AG09319 (cell line): ENCODE data around the gene SPON1.
A peak's percentile ranks its signal among the peaks of the same experiment; 100 is the strongest.

ENCODE experiments used
- DNase-seq: peaks from one replicate; pipeline ENCODE4 v3.0.0-alpha.2; 2010; ENCODE audit warnings: low read depth; ENCODE audit errors: extremely low read depth
- TF ChIP-seq, protein P1 (sequence below): IDR thresholded peaks from 2 replicates; pipeline ENCODE4 v1.5.1; 2011; ENCODE audit warnings: low read depth, mild to moderate bottlenecking, inconsistent platforms, low read length, moderate library complexity

Gene SPON1

DNA sequence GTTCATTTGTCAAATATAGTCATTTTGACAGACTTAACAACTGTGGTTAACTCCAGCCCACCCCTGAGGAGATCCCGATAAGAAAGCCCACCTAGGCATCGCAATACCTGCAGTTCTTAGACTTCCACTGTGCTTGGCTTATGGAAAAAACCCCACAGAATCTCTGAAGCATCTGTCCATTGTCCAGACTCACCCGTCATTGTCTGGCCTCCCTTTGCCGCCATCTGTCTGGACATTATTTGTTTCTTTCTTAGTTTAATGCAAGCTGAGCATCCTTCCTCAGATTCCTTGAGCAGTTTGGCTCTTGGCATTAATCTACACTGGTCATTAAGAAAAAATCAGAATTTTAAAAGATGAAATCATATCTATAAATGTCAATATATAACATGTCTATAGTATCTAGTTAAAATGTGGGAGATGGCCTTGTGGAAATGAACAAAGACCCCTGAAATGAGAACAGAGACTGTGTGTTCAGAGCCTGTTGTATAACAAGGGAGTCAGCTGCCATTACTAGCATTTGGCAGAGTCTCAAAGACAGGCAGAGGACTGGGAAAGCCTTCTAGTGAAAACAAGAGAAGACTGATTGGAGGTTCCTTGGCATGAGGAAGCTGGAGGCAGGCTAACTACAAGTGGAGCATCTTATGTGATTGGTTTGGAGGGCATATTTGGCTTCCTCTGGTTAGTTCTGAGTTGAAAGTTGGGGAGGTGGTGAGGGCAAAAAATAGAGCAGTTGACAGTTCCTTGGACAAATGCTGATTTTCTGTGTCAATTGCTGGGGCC, 80.4 kb downstream of the SPON1 start:
- no peak for DNase-seq

DNA sequence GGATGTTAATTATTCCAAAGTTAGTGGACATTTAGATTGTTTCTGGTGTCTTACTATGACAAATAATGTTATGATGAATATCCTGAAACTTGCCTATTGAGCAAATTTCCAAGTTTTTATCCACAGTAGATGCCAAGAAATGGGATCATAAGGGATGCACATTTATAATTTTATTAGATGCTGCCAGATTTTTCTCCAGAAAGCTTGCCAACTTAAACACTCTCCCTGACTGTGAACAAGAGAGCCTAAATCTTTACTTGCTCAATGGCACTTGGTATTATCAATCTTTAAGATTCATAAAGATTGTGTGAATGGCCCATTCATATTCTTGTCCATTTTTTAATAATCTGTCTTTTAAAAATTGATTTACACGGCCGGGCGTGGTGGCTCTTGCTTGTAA, 82.4 kb downstream of the SPON1 start:
- TF ChIP-seq, protein P1, sequence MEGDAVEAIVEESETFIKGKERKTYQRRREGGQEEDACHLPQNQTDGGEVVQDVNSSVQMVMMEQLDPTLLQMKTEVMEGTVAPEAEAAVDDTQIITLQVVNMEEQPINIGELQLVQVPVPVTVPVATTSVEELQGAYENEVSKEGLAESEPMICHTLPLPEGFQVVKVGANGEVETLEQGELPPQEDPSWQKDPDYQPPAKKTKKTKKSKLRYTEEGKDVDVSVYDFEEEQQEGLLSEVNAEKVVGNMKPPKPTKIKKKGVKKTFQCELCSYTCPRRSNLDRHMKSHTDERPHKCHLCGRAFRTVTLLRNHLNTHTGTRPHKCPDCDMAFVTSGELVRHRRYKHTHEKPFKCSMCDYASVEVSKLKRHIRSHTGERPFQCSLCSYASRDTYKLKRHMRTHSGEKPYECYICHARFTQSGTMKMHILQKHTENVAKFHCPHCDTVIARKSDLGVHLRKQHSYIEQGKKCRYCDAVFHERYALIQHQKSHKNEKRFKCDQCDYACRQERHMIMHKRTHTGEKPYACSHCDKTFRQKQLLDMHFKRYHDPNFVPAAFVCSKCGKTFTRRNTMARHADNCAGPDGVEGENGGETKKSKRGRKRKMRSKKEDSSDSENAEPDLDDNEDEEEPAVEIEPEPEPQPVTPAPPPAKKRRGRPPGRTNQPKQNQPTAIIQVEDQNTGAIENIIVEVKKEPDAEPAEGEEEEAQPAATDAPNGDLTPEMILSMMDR = no peak
- DNase-seq = no peak

More for the DNA sequence above, 80.4 kb downstream of the SPON1 start:
- TF ChIP-seq, protein P1 = no peak

DNA sequence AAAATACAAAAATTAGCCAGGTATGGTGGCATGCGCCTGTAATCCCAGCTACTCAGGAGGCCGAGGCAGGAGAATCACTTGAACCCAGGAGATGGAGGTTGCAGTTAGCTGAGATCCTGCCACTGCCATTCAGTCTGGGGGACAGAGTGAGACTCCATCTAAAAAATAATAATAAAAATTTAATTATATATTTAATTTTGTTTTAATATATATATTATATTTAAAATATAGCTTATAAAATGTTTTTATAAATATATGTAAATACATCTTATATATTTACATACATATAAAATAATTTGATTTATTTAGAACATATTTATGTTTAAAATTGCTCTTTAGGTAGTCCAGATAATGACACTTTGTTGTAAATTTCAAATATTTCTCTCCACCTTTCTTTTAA, 82.9 kb downstream of the SPON1 start:
- no peak for DNase-seq
- TF ChIP-seq, protein P1 = no peak

DNA sequence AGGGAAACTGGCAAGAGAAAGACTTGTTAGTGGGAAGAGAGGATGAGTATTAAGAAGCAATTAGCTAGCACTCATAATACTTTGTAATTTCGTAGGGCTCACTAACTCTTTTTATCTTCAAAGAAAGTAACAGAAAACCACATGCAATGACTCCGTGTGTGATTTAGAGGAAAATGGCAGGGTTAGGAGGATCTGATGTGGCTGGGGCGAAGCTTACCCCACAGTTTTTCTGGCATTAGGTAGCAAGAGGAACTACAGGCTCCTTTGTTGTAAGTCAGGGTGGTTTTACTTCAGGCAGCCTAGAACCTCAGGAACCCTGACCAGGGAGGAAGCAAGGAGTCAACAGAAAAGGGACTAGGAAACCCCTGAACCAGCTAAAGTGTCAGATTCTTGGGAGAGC, 89.7 kb downstream of the SPON1 start:
- TF ChIP-seq, protein P1 = no peak
- DNase-seq = no peak

DNA sequence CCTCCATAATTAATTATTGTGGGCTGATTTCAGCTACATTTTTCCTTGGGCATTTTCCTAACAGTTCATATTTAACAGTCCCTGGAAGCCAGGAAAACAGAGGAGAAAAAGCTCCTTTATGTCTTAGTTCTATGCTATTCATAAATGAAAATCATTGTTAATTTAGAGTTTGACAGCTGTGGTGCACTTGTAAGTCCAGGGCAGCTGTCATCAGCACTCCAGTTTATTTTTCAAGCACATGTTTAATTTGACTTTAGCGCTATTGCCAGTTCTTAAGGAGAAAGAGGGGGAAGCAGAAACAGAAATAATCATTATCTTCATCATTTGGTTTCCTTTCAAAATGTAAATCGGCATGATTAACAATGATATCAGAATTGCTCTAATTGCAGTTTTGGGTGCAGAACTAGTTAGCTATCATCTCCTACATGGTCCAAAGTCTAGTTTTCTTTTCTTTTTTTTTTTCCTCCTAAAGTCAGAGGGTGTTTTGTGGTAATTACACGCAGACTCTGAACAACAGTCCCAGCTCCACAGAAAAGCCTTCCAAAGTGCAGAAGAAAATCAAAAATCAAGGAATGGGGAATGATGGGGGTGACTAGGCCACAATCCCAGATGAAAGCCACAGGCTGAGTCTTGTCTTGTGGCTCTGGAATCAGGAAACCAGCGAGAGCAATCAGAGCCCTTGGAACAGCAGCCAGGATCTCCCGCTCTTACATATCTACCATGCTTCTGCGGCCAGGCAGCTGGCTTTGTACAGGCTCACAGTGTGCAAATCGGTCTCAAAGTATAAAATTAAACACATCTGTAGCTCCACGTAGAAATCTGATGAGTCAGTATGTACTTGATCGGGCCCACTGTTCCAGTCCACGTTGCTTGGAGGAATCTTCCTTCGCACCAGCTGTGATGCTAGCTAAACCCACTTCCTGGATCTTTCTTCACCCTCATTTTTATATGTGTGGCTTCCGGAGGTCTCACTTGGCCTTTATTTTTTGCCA, 91.9 kb downstream of the SPON1 start:
- TF ChIP-seq, protein P1 = no peak
- DNase-seq = peak; percentile 82

DNA sequence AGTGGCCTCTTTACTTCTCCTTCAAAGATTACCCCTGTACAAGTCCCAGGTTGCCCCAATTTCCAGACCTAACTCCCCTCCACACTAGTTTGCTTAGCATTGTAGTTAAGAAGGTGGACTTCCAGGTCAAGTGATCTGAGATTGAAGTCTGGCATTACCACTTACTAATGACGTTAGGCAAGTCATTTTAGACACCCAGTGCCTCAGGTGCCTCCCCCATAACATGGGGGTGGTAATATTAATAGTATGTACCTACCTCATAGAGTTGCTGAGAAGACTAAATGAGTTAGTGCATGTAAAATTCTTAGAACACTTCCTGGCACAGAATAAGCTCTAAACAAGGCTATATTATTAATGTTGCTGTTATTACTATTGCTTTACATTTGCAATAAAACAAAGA, 93.4 kb downstream of the SPON1 start:
- TF ChIP-seq, protein P1 = no peak
- DNase-seq = no peak

DNA sequence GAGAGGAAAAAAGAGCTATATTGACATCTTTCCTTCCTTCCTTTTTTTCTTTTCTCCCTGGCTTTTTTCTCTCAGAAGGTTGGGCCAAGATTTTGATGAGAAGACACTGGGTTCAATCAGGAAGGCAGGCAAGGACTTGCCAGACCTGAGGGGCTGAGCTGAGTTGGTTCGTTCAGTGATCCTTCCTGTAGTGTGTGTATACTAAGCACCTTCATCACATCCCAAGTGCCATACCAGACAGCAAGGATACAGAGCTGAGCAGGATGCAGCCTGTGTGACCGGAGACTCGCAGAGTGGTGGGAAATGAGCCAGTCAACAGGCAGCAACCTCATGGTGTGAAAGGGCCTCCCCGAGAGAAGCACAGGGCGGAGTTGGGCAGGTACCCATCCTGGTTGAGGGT, 95.5 kb downstream of the SPON1 start:
- TF ChIP-seq, protein P1 = no peak

More for the DNA sequence above, 95.5 kb downstream of the SPON1 start:
- no peak for DNase-seq
